Effector CD8-positive, alpha-beta T cell (primary cell): ENCODE measurements around the gene HPSE2.

ENCODE experiments used
- DNase-seq: peaks from one replicate; lab custom pipeline; 2025; lab: John Stamatoyannopoulos, UW

Gene HPSE2

DNA sequence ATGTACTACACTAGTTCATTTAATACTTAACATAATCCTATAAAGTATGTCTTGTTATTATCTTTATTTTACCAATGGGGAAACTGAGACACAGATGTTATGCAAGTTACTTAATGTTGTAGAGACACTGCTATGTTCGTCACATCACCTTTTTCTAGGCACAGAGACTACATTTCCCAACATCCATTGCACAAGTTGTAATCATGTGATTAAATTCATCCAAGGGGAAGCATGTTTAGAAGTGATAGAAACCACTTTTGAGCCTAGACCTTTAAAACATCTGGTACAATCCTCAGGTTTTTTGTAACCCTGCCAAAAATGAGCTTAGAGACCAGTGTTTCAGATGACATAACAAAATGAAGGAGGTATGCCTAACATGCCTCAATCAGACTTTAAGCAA lies 402.1 kb downstream of the HPSE2 start:
- no peak for DNase-seq

DNA sequence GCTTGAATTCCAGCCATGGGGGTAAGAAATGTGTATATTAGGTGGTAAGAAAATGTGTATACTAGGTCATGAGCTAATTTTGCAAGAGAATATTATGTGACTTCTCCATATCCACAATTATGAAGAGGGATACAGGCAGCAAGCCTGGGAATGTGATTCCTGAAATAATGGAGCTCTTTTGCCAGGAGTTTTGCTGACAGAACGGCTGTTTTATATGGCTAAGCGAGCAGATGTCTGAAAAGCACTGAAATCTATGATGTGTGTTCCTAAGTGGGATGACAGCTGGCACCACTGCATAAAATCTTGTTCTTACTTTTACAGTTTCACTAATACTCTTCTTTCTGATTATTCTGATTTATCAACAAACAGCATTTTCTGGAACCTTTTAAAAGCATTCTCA lies 402.9 kb downstream of the HPSE2 start:
- no peak for DNase-seq

DNA sequence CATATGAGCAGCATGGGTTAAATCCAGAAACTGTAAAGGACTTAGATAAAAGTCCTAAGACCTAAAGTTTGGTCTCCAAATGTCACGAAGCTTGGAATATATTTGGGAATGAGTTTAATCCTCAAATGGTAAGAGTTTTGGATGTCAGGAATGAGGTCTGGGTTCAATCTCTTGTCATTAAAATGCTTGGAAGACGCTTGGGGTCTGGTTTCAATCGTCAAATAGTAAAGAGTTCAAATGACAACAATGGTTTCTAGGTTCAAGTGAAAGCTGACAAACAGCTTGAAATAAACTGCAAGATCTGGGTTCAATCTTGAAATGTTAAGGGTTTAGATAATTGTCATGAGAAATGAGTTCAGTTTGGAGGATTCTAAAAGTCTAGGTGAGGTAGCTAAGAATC lies 403.5 kb downstream of the HPSE2 start:
- no peak for DNase-seq

DNA sequence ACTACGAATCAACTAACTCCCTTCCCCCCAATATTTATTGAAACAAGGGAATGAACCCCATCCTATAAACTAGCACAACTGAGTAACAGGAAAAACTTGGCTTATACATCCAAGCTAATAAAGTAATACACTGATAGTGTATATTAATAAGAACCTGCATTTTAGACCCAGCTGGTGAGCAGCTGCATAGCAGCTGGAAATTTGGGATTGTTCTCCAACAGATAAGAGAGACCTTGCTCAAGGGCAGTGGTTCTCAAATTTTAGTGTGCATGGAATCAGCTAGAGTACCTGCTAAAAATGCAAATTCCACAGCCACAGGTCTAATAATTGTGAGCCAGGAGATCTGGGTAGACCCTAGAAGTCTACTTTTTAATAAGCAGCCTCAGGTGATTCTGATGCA lies 404.3 kb downstream of the HPSE2 start:
- no peak for DNase-seq

DNA sequence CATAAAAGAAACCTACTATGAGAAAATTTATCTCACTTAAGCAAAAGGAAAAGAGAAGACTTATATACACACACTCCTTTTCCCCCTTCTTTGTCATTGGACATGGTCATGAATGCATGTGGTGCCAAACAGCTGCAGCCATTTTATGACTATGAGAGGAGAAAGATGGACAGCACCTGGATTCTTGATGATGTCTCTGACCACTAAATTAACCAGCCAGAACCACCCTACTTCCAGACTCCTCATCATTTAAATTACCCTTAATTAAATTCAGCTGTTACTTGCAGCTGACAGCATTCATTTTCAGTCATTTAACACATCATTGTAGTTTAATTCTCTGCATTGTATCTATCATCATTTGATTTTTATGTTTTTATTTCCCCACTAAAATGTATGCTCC lies 409.9 kb downstream of the HPSE2 start:
- no peak for DNase-seq

DNA sequence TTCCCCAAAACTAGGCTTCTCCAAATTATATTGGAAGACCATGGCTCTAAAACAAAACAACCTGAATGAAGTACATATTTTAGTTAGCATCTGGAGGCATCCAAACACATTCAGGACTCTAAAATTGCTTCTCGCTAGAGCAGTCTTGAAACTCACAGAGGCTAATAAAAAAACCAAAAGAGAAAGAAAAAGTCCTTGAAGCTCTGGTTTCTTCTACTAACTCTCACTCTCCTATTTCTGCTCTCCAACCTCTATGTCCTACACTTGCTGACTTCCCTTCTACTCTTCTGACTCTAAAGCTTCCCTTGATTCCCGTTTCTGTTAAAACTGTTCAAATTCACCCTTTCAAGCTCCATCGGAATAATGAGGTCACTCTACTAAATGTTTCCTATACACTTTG lies 418.3 kb downstream of the HPSE2 start:
- no peak for DNase-seq

DNA sequence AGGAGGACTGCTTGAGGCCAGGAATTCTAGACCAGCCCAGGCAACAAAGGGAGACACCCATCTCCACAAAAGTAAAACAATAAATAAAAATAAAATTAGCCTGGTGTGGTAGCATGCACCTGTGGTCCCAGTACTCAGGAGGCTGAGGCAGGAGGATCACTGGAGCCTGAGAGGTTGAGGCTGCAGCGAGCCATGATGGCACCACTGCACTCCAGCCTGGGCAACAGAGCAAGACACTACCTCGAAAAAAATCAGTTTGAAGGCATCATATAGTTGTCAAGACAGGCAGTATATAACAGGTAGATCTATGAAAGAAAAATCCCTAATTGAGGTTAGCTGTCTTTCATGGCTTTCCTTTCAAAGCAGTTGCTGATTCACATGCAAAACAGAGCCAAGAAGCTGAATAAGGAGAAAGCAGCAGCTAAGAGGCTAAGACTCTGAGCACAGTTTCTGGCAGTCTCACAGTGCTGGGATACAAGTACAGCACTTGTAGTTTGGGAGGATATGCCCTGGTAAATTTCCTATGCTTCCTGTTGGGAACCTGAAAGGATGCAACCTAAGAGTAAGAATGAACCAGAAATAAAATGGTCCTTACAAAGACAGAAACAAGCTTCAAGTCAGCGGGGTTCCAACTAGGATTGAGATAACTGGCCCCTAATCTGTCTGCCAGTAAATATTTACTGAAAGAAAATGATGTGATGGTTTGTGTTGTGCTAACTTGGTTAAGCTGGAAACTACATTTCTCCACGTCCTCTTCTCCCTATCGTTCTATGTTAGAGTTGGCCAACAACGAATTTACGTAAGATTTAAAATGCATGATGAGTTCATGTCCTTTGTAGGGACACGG lies 420.4 kb downstream of the HPSE2 start:
- no peak for DNase-seq

DNA sequence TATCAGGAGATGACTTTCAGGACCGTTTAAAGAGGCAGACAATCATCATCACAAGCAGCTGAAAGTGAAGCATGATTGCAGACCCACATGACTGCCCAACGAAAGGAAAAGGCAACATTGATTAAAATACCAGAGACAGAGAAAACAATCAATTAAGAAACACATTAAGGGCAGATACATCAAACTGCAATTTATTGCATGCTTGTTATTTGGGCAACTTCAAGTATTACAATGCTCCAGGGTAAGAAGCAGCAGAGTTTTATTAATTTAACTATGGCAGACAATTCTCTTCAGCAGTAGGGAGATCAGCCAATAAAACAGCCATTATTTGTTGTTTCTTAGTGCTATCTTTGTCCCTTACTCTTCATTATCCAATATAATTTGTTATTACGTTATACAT lies 421.2 kb downstream of the HPSE2 start:
- no peak for DNase-seq

DNA sequence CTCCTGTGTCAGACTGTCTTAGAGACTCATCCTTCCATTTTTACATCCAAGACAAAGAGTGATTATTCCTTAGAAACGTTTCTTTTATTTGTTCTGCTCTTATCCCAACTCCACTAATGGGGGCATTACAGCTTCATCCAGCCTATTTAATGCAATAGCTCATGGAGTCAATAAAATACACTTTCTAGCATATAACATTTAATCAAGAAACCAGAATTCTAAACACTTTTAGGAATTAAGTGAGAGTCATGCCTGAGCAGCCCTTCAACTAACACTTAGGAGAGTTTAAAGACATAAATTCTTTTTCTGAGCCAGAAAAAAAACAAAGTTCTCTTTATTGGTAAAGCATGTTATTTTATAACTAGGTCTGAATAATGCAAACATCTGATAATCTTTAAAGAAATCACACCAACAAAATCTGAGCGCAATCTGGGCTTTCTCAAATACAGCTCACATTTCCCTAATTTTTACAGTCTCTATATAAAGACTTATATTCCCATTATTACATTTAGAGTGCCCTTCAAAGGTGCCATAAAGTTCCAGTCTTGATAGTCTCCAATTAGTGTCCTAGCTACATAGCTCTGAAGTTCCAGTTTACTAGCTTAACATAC lies 427.3 kb downstream of the HPSE2 start:
- no peak for DNase-seq

DNA sequence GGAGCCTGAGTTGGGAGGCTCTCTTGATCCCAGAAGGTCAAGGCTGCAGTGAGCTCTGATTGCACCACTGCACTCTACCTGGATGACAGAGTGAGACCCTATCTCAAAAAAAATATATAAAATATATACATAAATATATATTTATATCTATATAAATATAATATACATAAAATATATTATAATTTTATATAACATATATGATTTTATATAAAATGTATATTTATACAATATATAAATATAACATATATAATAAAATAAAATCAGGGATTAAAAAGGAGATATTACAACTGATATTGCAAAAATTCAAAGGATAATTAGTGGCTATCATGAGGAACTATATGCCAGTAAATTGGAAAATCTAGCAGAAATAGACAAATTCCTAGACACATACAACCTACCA lies 435.4 kb downstream of the HPSE2 start:
- no peak for DNase-seq

DNA sequence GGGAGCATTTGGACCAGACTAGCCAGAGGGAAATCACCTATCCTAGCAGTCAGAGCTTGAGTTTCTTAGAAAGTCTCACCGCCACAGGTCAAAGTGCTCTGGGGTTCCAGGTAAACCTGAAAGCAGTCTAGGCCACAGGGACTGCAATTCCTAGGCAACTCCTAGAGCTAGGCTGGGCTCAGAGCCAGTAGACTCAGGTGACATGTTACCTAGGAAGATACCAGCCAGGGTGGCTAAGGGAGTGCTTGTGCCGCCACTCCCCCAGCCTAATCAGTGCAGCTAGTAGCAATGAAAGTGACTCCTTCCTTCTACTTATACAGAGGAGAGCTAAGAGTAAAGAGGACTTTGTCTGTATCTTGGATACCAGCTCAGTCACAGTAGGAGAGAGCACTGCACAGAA lies 440.2 kb downstream of the HPSE2 start:
- DNase-seq = no peak

DNA sequence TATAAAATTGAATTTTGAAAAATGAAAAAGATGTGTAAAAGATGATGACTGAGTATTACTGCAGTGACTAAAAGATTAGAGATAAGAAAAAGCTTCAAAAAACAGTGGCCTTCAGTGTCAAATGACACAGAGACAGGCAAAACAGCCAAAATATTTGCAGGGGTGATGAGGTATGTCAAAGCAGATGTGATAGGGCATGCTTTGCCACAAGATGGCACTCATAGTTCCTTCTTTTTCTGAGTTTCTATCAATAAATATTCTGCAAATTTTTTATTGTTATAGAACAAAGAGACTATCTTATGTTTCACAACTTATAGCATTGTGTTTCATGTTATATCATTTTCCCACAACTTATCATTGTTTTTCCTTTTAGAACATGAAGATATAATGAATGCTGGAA lies 444.8 kb downstream of the HPSE2 start:
- no peak for DNase-seq

DNA sequence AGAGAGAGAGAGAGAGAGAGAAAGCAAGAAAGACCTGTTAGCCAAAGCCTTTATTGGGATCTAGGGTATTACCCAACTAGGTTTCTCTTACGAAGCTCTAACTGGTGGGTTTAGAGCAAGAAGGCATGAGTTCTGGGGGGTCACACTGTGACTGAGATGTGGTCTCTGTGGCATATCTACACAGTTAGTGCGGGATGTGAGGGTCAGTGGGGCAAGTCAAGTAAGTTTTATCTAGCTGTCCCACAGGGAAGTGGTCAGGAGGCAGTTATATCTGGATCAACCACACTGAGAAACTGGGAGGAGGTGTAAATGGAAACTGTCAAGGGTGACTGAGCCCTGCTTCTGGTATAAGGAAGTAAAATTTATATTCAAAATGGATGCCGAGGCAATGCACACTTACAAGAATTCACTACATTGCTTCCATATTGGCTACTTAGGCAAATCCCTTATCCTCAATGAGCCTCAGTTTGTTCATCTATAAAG lies 457.3 kb downstream of the HPSE2 start:
- no peak for DNase-seq

DNA sequence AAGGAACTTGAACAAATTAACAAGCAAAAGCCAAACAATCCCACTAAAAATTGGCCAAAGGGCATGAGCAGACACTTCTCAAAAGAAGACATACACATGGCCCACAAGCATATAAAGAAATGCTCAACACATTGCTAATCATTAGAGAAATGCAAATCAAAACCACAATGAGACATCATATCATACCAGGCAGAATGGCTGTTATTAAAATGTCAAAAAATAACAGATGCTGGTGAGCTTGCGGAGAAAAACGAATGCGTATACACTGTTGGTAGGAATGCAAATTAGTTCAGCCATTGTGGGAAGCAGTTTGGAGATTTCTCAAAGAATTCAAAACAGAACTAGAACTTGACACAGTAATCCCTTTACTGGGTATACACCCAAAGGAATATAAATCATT lies 477.2 kb downstream of the HPSE2 start:
- no peak for DNase-seq

DNA sequence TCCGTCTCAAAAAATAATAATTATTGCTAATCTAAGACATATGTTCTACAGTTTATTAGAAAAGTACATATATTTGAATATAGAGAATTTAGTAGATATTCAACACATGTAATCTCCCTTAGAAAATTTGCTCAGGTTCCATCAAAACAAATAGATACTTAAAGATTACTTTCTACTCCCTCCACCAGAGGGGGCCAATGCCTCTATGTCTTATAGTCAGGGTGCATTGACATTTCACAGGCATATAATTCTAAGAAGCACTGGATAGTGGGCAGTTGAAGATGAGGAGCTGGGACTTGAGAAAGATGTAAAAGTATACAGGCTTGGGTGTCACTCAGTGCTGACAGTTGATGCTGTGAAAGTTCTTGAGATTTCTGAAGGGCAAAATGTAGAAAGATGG lies 487.4 kb downstream of the HPSE2 start:
- DNase-seq = no peak

DNA sequence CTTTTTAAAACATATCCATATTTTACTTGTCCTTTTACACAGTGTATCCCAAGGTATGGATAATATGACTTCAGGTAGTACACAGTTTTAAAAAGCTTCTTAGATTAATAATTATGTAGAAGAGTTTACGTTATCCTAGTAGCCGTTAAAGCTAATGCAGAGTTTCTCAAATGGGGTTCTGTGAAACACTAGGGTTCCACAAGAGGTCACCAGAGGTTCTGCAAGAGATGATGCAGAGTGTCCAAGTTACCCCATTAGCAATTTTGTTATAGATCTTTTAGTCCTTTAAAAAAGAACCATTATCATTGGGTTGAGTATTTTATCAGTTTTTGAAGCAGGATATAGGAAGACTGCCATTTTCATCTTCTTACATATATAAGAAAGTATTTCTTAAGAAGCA lies 490.0 kb downstream of the HPSE2 start:
- DNase-seq = no peak

DNA sequence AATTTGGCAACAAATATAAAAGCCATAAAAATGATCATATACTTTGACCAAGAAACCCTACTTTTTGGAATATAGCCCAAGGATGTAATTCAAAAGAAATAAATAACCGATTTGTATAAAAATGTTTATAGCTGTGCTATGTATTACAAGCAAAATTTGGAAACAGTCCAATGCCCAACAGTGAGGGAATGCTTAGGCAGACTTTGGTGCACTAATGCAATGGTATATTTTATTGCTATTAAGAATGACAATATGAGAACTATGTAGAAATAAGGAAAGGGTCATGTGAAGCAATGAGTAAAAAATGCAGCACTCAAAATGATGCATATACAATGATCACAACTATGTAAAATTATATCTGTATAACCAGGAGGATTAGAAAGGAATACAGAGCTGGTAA lies 515.1 kb downstream of the HPSE2 start:
- DNase-seq = no peak

DNA sequence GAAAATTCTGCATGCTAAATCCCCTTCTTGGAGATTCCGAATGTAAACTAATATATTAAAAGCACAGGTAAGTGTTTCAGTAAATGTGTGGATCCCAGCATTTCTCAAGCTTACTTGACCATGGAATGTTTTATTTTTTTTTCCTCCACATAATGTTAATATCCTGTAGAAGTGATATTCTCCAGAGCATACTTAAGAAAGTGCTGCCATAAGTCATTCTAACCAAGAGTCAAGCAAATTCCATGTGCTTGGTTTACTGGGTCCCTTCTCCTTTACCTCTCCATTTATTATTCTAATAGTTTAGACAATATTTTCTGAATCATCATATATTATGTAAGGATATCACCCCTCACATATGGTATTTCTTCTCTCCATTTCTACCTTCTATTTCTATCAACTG lies 522.1 kb downstream of the HPSE2 start:
- DNase-seq = no peak

DNA sequence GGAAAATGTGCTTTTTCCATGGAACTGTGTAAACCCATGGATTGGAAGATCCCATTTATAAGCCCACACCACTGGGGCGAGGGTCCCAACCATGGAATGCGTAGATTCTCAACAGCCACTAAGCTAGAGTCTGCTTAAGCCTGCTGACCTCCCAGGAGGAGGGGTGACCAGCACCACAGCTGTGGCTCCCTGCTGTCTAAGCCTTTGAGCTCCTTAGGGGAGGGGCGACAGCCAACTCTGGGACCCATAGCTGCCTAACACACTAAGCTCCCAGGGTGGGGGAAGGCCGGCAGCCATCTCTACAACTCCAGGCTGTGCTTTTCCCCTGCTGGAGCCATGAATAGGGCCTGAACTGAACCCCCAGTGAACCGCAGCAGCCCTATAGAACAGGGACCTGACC lies 539.1 kb downstream of the HPSE2 start:
- DNase-seq = no peak

DNA sequence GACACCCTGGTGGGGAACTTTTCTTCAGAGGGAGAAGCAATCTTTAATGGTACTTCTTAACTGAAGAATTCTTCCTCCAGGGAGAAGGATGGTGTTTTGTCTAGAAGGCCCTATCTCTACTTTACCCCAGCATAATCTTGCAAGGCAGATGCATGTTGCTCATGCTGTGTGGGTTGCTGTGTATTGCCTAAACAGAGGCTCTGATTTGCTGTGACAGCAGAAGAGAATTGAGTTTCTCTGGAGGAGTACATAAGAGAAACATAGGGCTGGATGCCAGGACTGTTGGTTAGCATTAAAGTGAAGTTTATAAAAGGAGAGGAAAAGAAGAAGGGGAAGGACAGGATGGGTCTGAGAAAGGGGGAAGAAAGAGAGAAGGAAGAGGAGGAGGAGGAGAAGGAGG lies 540.8 kb downstream of the HPSE2 start:
- DNase-seq = no peak

DNA sequence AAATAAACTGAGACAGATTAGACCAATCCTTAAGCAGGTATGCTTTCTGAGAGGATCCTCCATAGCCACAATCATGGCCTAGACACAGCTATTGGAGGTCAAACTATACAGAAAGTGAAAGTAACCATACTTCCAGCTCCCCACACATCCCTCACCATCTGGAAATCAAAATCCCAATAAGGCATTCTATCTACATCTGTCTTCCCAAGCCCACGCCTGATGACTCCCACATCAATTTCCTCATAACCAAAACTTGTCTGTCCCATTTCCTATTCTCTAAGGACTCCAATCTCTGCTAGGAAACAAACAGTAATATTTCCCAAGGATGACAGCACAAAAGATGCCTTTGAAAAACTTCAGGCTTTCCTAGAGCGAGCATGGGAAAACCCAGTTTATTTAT lies 541.6 kb downstream of the HPSE2 start:
- DNase-seq = no peak

DNA sequence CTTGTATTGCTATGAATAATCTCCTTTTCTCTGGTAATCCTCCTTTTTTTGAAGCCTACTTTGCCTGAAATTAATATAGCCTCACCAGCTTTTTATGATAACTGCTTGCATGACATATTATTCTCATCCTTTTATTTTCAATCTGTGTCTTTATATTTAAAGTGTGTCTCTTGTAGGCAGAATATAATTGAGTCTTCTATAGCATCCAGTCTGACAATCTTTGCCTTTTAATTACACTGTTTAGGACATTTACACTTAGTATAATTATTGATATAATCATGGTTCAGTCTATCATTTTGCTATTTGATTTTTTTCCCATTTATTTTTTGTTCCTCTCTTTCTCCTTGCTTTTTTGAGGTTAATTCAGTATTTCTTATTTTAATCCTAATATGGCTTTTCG lies 548.0 kb downstream of the HPSE2 start:
- DNase-seq = no peak

DNA sequence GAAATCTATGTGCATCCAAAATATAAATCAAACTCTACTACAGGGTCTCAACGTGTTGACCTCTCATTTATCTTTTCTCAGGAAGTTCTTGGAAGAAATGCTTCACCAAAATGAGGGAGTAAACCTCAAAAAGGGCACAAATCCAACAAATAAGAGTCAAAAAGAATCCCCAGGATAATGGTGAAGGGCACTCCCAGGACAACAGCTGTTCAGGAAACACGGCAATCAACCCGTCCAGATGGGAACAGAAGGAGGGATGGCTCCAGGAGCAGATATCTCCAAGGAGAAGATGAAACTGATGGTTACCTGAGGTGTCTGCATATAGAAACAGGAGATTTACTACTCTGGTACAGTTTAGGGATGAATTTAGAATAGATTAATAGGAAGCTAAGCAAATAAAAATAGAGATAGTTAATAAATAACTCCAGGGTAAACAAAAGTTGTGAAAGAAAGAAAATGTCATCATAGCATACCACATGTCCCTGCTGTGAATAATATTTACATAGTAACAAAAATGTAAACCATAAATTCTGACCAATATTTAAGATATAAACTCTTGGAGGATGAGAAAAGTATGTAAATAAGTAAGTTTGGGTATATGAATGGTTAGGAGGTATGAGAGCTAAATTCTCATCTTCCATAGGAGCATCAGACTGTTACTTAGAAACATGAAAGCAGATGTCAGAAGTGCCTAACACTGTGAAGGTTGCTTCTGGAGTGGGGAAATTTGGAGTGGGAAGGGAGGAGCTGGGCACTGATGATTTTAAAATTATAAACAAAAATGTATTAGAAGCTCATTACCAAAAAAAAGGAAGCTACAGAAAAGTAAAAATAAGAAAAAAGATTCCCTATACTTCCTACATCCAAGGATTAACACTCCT lies 551.4 kb downstream of the HPSE2 start:
- DNase-seq = no peak
